GM21619 (cell line): Measurements from ENCODE around the gene ARSA.
"Not testable (repeated sequence)": the region's sequence is repeated elsewhere in the genome, so short reads cannot be mapped to it uniquely, and the experiment has no call there.

Source experiments
- ATAC-seq: cut with Tn5 transposase; IDR thresholded peaks from one replicate; pipeline ENCODE4 v1.9.1; 2021; ENCODE audit not compliant: unreplicated experiment

The ARSA gene

GRCh38 chr22:50656122-50657070 lies 28.4 kb upstream of the ARSA start:
- ATAC-seq: no peak

GRCh38 chr22:50654664-50655063 lies 26.7 kb upstream of the ARSA start:
- not testable (repeated sequence) for ATAC-seq

- no peak for ATAC-seq
These were observed 25.3 kb upstream of the ARSA start for GRCh38 chr22:50653256-50653655.

GRCh38 chr22:50643821-50644101 lies 15.8 kb upstream of the ARSA start:
- not testable (repeated sequence) for ATAC-seq

GRCh38 chr22:50643021-50643820 lies 15.3 kb upstream of the ARSA start:
- not testable (repeated sequence) for ATAC-seq

- ATAC-seq: no peak
These were observed 14.0 kb upstream of the ARSA start for GRCh38 chr22:50641696-50642607.

GRCh38 chr22:50640857-50641647 lies 13.1 kb upstream of the ARSA start:
- ATAC-seq: no peak

GRCh38 chr22:50640296-50640695 lies 12.3 kb upstream of the ARSA start:
- ATAC-seq: not testable (repeated sequence)

- no peak for ATAC-seq
These were observed 7.6 kb upstream of the ARSA start for GRCh38 chr22:50635591-50635990.

- no peak for ATAC-seq
These were observed 5.8 kb upstream of the ARSA start for GRCh38 chr22:50633771-50634170.

GRCh38 chr22:50633086-50633485 lies 5.1 kb upstream of the ARSA start:
- ATAC-seq: no peak

- no peak for ATAC-seq
These were observed 2.4 kb upstream of the ARSA start for GRCh38 chr22:50630376-50630775.

- no peak for ATAC-seq
These were observed 687 bp upstream of the ARSA start for GRCh38 chr22:50628543-50629134.

- ATAC-seq: no peak
These were observed 906 bp downstream of the ARSA start for GRCh38 chr22:50626850-50627641.

- ATAC-seq: no peak
These were observed 1.6 kb downstream of the ARSA start for GRCh38 chr22:50626314-50626849.

GRCh38 chr22:50625568-50626313 lies 2.2 kb downstream of the ARSA start:
- no peak for ATAC-seq

- no peak for ATAC-seq
These were observed 2.8 kb downstream of the ARSA start for GRCh38 chr22:50625131-50625567.
